SU-DHL-6 (cell line): ENCODE measurements around the gene MROH2A.

ENCODE experiments used
- H2AFZ ChIP-seq: fragments of 200-600 bp; sonication (generic); 2 replicates; pipeline ENCODE4 v1.6.1; 2014; ENCODE audit warnings: low read depth, mild to moderate bottlenecking, moderate library complexity, mixed read lengths, antibody characterized with exemption, low read length; ENCODE audit not compliant: severe bottlenecking
- H3F3A ChIP-seq: fragments of 200-600 bp; shearing (Covaris generic); 2 replicates; pipeline ENCODE4 v1.6.0; 2016; ENCODE audit warnings: antibody characterized with exemption, mild to moderate bottlenecking; ENCODE audit not compliant: insufficient read depth
- H3K27ac ChIP-seq: fragments of 200-600 bp; sonication (generic); 2 replicates; pipeline ENCODE4 v1.5.1; 2016; ENCODE audit warnings: low read depth, mild to moderate bottlenecking, low read length, moderate library complexity, mixed read lengths
- H3K27me3 ChIP-seq: fragments of 200-600 bp; sonication (generic), shearing (Covaris generic); 2 replicates; pipeline ENCODE4 v1.6.0; 2014; ENCODE audit warnings: mild to moderate bottlenecking, low read length
- H3K36me3 ChIP-seq: fragments of 200-600 bp; sonication (generic); 2 replicates; pipeline ENCODE4 v1.6.1; 2014; ENCODE audit warnings: mild to moderate bottlenecking, low read length, mixed read lengths
- H3K4me2 ChIP-seq: fragments of 300-600, 200-600 bp; shearing (Covaris generic), sonication (generic); 2 replicates; pipeline ENCODE4 v1.6.0; 2014; ENCODE audit warnings: low read length, low read depth, mild to moderate bottlenecking; ENCODE audit not compliant: poor library complexity, severe bottlenecking
- H3K4me3 ChIP-seq: fragments of 200-600 bp; sonication (generic); 2 replicates; pipeline ENCODE4 v1.5.1; 2014; ENCODE audit warnings: antibody characterized with exemption, low read length, mild to moderate bottlenecking, mixed read lengths; ENCODE audit not compliant: insufficient read depth, poor library complexity, severe bottlenecking
- H3K79me2 ChIP-seq: fragments of 200-600 bp; sonication (generic); 2 replicates; pipeline ENCODE4 v1.6.1; 2014; ENCODE audit warnings: mild to moderate bottlenecking, low read length, moderate library complexity; ENCODE audit not compliant: insufficient read depth
- H3K9ac ChIP-seq: fragments of 200-600 bp; sonication (generic); 2 replicates; pipeline ENCODE4 v1.7.0; 2014; ENCODE audit warnings: mild to moderate bottlenecking, low read length
- H3K9me2 ChIP-seq: fragments of 200-600 bp; sonication (generic); replicated peaks from 2 replicates; pipeline ENCODE4 v1.6.1; 2014; ENCODE audit warnings: low read length; ENCODE audit not compliant: insufficient read depth
- H3K9me3 ChIP-seq: fragments of 200-600 bp; sonication (generic); 2 replicates; pipeline ENCODE4 v1.6.1; 2014; ENCODE audit warnings: low read length, mixed read lengths; ENCODE audit not compliant: insufficient read depth
- H4K20me1 ChIP-seq: fragments of 200-600 bp; sonication (generic); 2 replicates; pipeline ENCODE4 v1.6.1; 2014; ENCODE audit warnings: low read depth, mild to moderate bottlenecking, antibody characterized with exemption, low read length, moderate library complexity, mixed read lengths
- CTCF ChIP-seq: fragments of 200-600 bp; sonication (generic); IDR thresholded peaks from one replicate; pipeline ENCODE4 v1.5.1; 2017; ENCODE audit warnings: antibody characterized with exemption, mild to moderate bottlenecking, low read length, moderate library complexity; ENCODE audit not compliant: insufficient read depth, poor library complexity, severe bottlenecking
- EZH2phosphoT487 ChIP-seq: fragments of 200-600 bp; sonication (generic), shearing (Covaris generic); conservative IDR thresholded peaks from 2 replicates; pipeline ENCODE4 v1.6.1; 2018; ENCODE audit warnings: mild to moderate bottlenecking, antibody characterized with exemption, low read length, moderate library complexity, mixed read lengths

The MROH2A gene

DNA sequence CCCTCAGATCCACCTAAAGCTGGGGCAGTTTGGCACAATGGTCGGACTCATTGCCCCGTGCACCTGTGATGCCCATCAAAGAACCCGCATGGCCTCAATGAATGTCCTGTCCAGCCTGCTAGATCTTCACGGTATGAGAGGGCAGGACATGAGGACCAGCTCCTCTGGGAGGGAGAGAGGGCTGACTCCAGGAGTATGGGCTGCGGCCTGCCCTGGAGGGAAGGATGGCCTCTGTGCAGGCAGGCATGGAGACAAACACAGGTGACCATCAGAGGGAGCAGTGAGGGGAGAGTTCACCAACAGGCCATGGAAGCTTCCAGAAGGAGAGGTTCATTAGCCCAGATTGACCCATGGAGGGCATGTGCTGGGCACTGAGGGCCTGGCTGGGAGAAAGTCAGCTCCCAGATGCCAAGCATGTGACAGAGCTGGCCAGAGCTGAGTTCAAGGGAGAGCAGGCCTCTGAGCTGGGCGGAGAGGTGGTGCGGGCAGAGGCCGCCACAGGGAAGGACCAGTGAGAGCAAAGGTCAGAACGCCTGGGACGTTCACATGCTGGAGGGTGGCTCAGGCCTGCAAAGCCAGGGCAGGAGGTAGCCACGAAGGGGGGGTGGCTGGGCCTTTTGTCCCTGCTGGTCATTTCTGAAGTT is 40.0 kb downstream of the MROH2A start:
- H2AFZ ChIP-seq, result no peak overlapping the region
- H3K9me3 ChIP-seq, result no peaks in the 10 kb centered on the region
- H3K4me2 ChIP-seq, result no peak overlapping the region
- no peak overlapping the region for H3K27ac ChIP-seq
- no peaks in the 10 kb centered on the region for H3K9me2 ChIP-seq
- H3K79me2 ChIP-seq, result no peaks in the 10 kb centered on the region
- H4K20me1 ChIP-seq, result no peaks in the 10 kb centered on the region
- TF ChIP-seq CTCF, result no peak
- H3K9ac ChIP-seq, result no peak overlapping the region
- no peaks in the 10 kb centered on the region for H3F3A ChIP-seq
- H3K27me3 ChIP-seq, result no peaks in the 10 kb centered on the region
- H3K36me3 ChIP-seq, result no peaks in the 10 kb centered on the region
- H3K4me3 ChIP-seq, result no peak overlapping the region

DNA sequence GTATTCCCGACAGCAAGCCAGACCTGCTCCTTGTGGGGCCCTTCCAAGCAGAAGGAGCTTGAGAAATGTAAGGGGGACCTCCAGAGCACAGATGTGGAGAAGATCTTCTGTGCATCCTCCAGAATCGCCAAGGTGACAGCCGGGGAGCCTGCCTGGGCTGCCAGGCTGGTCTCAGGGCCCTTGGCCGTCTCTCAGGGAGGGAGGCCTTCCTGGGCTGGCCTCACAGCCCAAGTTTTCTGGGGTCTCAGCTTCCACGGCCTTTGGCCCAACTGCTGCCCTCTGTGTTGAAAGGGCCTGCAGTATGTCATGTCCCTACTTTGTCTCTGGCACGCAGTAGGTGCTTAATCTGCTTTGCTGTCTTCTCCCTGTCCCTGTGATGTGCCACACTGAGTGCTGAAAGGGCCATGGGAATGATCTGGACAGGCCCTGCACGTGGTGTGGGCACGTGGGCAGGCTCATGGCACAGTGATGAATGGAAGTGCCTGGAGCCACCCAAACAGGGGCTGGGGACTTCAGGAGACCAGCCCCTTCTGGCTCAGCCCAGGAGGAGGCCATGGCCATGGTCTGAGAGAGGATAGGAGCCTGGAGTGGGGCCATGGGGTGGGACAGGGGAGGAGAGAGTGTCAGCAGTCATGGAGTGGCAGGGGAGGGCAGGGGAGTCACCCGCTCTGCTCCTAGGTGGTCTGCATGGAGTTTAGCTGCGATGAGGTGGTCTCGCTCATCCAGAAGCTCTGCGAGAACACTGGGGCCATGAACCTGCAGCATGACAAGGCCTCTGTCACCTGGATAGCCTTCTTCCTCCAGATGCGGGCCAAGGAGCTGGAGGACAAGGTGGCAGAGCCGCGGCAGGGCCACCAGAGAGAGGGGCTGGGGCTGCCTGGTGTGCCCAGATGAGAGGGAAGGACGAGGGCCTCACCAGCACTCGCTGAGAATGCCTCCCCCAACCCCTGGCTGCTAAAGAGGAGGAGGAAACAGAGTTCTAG is 40.8 kb downstream of the MROH2A start:
- Histone ChIP-seq H4K20me1 (no peaks in the 10 kb centered on the region), H3K9me2 (no peaks in the 10 kb centered on the region), H3K4me2 (no peak overlapping the region), H3K36me3 (no peaks in the 10 kb centered on the region), H3K27ac (no peak overlapping the region), H3K27me3 (no peaks in the 10 kb centered on the region), H3F3A (no peaks in the 10 kb centered on the region), H3K9ac (no peak overlapping the region), H3K79me2 (no peaks in the 10 kb centered on the region), H3K9me3 (no peaks in the 10 kb centered on the region), H2AFZ (no peak overlapping the region), H3K4me3 (no peak overlapping the region)
- TF ChIP-seq CTCF (no peak), EZH2phosphoT487 (no peak)

DNA sequence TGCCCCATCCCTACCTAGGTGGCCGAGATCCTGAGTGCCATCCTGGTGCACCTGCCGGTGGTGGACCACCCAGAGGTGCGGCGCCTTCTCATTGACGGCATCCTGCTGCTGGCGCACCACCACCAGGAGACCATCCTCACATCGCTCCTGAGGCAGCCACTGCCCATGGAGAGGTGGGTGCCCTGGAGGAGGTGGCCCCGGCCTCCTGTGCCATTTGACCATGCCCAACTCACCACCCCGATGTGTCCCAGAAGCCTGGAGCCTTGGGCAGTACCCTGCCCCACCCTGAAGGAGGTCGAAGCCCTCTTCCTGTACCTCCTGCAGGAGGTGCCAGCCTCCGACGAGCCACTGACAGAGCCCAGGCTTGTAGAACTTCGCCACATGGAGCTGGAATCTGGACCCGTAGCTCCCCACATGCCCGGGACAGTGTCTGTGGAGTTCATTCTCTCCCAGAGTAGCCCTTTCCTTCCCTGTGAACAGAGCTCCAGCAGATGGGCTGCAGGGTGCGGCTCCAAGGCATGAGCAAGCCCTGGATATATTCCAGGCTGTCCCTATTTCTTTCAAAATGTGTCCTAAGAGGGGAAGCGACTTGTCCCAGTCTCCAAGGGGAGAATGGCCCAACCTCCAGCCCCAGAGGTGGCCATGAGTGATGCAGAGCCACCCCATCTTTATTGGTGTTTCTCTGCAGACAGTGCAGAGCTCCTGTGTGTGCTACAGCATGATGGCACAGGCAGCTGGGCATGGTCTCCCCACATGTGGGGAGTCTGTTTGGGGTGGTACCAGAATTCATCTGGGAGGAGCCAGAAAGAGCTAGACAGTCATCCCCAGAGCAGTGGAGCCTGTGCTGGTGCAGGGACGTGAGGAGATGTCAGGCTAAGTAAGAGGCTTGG is 42.0 kb downstream of the MROH2A start:
- H3K4me2 ChIP-seq, result no peak overlapping the region
- no peaks in the 10 kb centered on the region for H3K27me3 ChIP-seq
- H3K9me3 ChIP-seq, result no peaks in the 10 kb centered on the region
- H3K9ac ChIP-seq, result no peak overlapping the region
- H2AFZ ChIP-seq, result no peak overlapping the region
- H3F3A ChIP-seq, result no peaks in the 10 kb centered on the region
- no peak overlapping the region for H3K4me3 ChIP-seq
- H3K9me2 ChIP-seq, result no peaks in the 10 kb centered on the region
- TF ChIP-seq EZH2phosphoT487 (no peak), CTCF (no peak)
- no peak overlapping the region for H3K27ac ChIP-seq
- H4K20me1 ChIP-seq, result no peaks in the 10 kb centered on the region
- H3K79me2 ChIP-seq, result no peaks in the 10 kb centered on the region
- no peaks in the 10 kb centered on the region for H3K36me3 ChIP-seq
